Epithelial cell of esophagus (primary cell): ENCODE data around the gene MANSC4.

Experiments used
- DNase-seq: peaks from one replicate; pipeline ENCODE4 v3.0.0; 2010; ENCODE audit warnings: low read depth
- H3K4me3 ChIP-seq: 2 replicates; pipeline ENCODE4 v1.5.1; 2011; ENCODE audit warnings: mild to moderate bottlenecking, low read length, control low read depth
- TF ChIP-seq, protein P1 (sequence below): IDR thresholded peaks from 2 replicates; pipeline ENCODE4 v1.5.1; 2011; ENCODE audit warnings: low read depth, mild to moderate bottlenecking, low read length, control low read depth, inconsistent platforms; ENCODE audit not compliant: insufficient read depth; ENCODE audit errors: missing control alignments

MANSC4 gene

DNA sequence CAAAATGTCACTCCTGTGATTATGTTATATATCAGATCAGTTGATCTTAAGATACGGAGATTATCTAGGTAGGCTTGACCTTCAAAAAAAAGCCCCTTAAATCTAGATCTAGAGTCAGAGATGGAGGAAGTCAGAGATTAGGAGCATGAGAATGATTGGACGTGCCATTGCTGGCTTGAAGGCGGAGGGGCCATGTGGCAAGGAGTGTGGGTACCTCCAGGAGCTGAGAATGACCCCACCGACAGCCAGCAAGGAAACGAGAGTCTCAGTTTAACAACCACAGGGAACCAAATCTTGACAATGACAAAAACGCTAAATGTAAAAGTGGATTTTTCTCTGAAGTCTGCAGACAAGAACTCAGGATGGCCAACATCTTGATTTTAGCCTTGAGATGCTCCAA lies 32.5 kb upstream of the MANSC4 start:
- TF ChIP-seq, protein P1, sequence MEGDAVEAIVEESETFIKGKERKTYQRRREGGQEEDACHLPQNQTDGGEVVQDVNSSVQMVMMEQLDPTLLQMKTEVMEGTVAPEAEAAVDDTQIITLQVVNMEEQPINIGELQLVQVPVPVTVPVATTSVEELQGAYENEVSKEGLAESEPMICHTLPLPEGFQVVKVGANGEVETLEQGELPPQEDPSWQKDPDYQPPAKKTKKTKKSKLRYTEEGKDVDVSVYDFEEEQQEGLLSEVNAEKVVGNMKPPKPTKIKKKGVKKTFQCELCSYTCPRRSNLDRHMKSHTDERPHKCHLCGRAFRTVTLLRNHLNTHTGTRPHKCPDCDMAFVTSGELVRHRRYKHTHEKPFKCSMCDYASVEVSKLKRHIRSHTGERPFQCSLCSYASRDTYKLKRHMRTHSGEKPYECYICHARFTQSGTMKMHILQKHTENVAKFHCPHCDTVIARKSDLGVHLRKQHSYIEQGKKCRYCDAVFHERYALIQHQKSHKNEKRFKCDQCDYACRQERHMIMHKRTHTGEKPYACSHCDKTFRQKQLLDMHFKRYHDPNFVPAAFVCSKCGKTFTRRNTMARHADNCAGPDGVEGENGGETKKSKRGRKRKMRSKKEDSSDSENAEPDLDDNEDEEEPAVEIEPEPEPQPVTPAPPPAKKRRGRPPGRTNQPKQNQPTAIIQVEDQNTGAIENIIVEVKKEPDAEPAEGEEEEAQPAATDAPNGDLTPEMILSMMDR = no peak
- H3K4me3 ChIP-seq = no peak overlapping the region
- DNase-seq = no peak

- DNase-seq = no peak
- TF ChIP-seq, protein P1 = no peak
- H3K4me3 ChIP-seq = no peak overlapping the region
Observed at GRCh38 chr12:27810756-27811155, 30.7 kb upstream of the MANSC4 start.

GRCh38 chr12:27808841-27809240 lies 28.8 kb upstream of the MANSC4 start:
- no peak overlapping the region for H3K4me3 ChIP-seq
- no peak for DNase-seq
- TF ChIP-seq, protein P1 = no peak

DNA sequence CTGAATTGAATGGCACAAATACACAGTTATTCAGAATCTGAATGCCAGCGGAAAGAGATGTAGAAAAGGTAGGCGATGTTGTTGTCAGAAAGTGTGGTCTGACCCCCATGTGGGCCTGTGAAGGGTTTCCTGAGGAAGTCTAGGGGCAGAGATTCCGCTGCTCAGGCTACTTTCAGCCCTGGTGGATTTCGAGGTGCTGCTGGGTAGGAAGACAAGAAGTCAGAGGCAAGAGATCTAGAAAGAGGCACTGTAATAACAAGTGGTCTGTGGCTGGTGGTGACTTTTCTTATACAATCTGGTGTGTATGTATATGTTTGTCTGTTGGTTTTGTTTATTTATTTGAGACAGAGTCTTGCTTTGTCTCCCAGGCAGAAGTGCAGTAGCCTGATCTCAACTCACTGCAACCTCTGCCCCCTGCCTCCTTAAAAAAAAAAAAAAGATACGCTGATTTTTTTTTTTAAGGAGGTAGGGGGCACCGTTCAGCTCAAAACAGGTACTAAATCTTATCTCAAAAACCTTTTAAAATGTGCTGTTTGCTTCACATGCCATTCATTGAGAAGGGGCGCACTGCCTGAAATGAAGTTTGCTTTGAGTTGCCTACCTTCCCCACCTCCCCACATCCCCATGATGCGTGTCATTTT lies 27.1 kb upstream of the MANSC4 start:
- no peak overlapping the region for H3K4me3 ChIP-seq
- no peak for DNase-seq
- TF ChIP-seq, protein P1 = no peak

- no peak overlapping the region for H3K4me3 ChIP-seq
- TF ChIP-seq, protein P1 = no peak
- DNase-seq = no peak
Observed at GRCh38 chr12:27806259-27806658, 26.2 kb upstream of the MANSC4 start.

- no peak for DNase-seq
- H3K4me3 ChIP-seq = no peak overlapping the region
- TF ChIP-seq, protein P1 = no peak
Observed at GRCh38 chr12:27805238-27805637, 25.2 kb upstream of the MANSC4 start.

DNA sequence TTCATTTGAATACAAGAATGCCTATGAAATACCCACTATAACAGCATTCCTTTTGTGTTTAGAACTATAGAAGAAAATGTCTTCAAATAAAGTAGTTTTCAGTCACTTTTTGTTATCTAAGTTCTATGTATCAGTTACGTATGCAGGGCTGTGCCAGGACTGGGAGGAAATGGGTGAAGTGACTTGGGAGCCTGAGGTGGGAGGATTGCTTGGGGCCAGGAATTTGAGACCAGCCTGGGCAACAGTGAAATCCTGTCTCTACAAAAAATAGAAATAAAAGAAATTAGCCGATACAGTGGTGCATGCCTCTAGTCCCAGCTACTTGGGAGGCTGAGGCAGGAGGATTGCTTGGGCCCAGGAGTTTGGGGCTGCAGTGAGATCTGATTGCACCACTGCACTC lies 22.9 kb upstream of the MANSC4 start:
- H3K4me3 ChIP-seq = no peak overlapping the region
- TF ChIP-seq, protein P1 = no peak
- DNase-seq = no peak
